Urinary bladder (tissue), 4 donors: Measurements from ENCODE around the gene PIK3R4. TPM values are rescaled to one million over a fixed set of nuclear protein-coding genes. Genes with fewer than 3 reads are reported as not detected.

Source experiments
- DNase-seq: peaks from one replicate; pipeline ENCODE4 v3.0.0-alpha.2; 2015; ENCODE audit errors: extremely low spot score
- H3K27ac ChIP-seq: one replicate; pipeline ENCODE4 v1.5.1; 2013; ENCODE audit warnings: low read depth, mild to moderate bottlenecking, moderate library complexity
- H3K36me3 ChIP-seq: one replicate; pipeline ENCODE4 v1.6.1; 2013; ENCODE audit warnings: mild to moderate bottlenecking, moderate library complexity; ENCODE audit not compliant: insufficient read depth
- H3K4me1 ChIP-seq: one replicate; pipeline ENCODE4 v1.6.1; 2013; ENCODE audit warnings: mild to moderate bottlenecking, moderate library complexity; ENCODE audit not compliant: insufficient read depth
- H3K4me3 ChIP-seq: one replicate; pipeline ENCODE4 v1.5.1; 2013; ENCODE audit warnings: low read depth, low read length
- WGBS: extraction: QIAGEN DNeasy Blood & Tissue Kit; methylation state at CpG from one replicate; pipeline ENCODE4 v1.1.7; 2013; 5-methylcytosine and 5-hydroxymethylcytosine counted together
- polyA plus RNA-seq: library from polyadenylated mRNA; stranded (reverse); fragments of 200-250 nt; gene quantifications from one replicate; pipeline ENCODE4 v1.2.3, GENCODE V29; 2013
- total RNA-seq: library from RNA; depleted of rRNA; stranded (reverse); fragments of >200 nt; gene quantifications from one replicate; pipeline ENCODE4 v1.2.3, GENCODE V29; 2014
- donor health status: healthy with polysubstance abuse.
- donor health status: healthy.

Gene PIK3R4
- total and polyA plus RNA-seq, 2 donors = 26.7 to 36.1 TPM

- Histone ChIP-seq H3K4me3 (no peak overlapping the region), H3K36me3 (peaks cover 1% of the 10 kb centered on the region), H3K4me1 (no peaks in the 10 kb centered on the region), H3K27ac (no peak overlapping the region)
- 95% methylated on average over 6 of the region's 6 CpGs for WGBS
- no peak for DNase-seq
Measured at GRCh38 chr3:130731817-130732216, 14.8 kb downstream of the PIK3R4 start.

DNA sequence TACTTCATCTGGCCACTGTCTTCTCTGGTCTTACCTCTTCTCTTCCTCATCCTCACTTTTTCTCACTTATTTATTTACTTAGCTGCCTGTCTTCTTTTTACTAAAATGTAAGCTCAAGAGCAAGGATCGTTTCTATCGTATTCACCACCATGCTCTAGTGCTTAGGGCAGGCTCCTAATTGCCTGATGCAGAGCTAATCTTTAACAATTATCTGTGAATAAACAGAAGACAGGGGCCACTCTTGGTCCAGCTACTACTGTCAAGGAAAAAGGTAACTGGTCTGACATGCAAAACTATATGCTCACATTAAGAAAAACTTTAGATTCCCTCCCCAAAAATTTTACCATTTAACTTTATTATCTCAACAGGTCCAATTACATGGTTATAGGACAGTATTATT, 17.5 kb downstream of the PIK3R4 start:
- Histone ChIP-seq H3K27ac (peak overlapping the region; percentile 67), H3K36me3 (no peaks in the 10 kb centered on the region), H3K4me3 (no peak overlapping the region), H3K4me1 (no peaks in the 10 kb centered on the region)
- WGBS = 34% methylated on average over 2 of the region's 2 CpGs
- no peak for DNase-seq

- WGBS = 45% methylated on average over 2 of the region's 2 CpGs
- Histone ChIP-seq H3K4me3 (no peak overlapping the region), H3K4me1 (no peaks in the 10 kb centered on the region), H3K27ac (no peak overlapping the region), H3K36me3 (no peaks in the 10 kb centered on the region)
- no peak for DNase-seq
Measured at GRCh38 chr3:130728037-130728436, 18.6 kb downstream of the PIK3R4 start.

GRCh38 chr3:130725746-130726145, 20.9 kb downstream of the PIK3R4 start:
- WGBS = 86% methylated on average over 2 of the region's 2 CpGs
- H3K4me1 ChIP-seq = no peaks in the 10 kb centered on the region
- H3K4me3 ChIP-seq = no peak overlapping the region
- H3K27ac ChIP-seq = no peak overlapping the region
- no peaks in the 10 kb centered on the region for H3K36me3 ChIP-seq
- DNase-seq = no peak

- Histone ChIP-seq H3K4me1 (no peaks in the 10 kb centered on the region), H3K4me3 (no peak overlapping the region), H3K36me3 (peaks cover 1% of the 10 kb centered on the region), H3K27ac (no peak overlapping the region)
- DNase-seq = no peak
- 97% methylated on average over 1 of the region's 1 CpG for WGBS
Measured at GRCh38 chr3:130715616-130716015, 31.0 kb downstream of the PIK3R4 start.

- H3K4me3 ChIP-seq = no peak overlapping the region
- H3K36me3 ChIP-seq = no peaks in the 10 kb centered on the region
- H3K4me1 ChIP-seq = no peaks in the 10 kb centered on the region
- WGBS = 85% methylated on average over 3 of the region's 3 CpGs
- no peak overlapping the region for H3K27ac ChIP-seq
- no peak for DNase-seq
Measured at GRCh38 chr3:130712718-130713423, 33.8 kb downstream of the PIK3R4 start.

DNA sequence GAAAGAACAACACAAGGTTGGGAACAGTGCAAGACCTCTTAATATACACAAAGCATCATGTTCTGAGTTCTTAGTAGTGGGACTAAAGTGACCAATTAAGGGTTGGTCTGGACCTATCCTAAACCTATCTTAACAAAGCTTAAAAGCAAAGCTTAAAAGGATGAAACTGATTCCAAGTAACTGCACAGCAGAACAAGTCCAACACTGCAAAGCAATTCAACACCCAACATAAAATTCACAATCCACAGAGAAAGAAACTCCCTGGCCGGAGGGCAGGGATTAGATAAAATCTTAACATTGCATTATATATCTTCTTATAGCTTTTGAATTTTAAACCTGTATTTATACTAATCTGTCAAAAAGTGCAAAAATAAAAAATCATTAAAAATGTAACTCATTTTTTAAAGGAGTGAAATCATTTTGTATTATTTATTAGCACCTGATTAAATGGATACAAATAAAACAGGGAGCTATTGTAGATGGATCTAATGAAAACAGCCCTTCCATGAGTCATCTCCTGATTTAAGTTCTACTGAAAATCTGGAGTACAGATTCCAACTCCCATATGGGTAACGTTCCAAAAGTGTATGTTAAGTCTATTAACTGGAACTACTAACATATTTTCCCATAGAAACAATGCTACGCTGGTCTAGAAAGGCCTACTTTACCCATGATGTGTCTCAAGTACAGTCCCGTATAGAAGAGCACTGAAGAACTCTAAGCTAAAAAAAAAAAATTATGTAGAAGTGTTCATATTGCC, 34.9 kb downstream of the PIK3R4 start:
- Histone ChIP-seq H3K27ac (no peak overlapping the region), H3K4me3 (no peak overlapping the region), H3K36me3 (no peaks in the 10 kb centered on the region), H3K4me1 (no peaks in the 10 kb centered on the region)
- WGBS = 88% methylated on average over 4 of the region's 4 CpGs
- DNase-seq = no peak

DNA sequence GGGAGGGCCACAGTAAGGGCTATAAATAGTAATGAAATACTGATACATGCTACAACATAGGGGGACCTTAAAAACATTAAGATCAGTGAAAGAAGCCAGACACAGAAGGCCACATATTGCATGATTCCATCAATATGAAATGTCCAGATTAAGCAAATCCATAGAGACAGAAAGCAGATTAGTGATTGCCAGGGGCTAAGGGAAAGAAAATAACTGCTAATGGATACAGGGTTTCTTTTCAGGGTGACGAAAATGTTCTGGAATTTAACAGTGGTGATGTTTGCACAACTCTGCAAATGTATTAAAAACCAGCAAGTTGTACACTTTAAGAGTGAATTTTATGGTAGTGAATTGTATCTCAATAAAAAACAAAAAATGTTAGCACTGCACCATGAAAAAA, 37.0 kb downstream of the PIK3R4 start:
- WGBS = 93% methylated on average over 1 of the region's 1 CpG
- Histone ChIP-seq H3K4me3 (no peak overlapping the region), H3K4me1 (no peaks in the 10 kb centered on the region), H3K36me3 (no peaks in the 10 kb centered on the region), H3K27ac (no peak overlapping the region)
- no peak for DNase-seq

GRCh38 chr3:130707902-130708601, 38.6 kb downstream of the PIK3R4 start:
- Histone ChIP-seq H3K4me1 (no peaks in the 10 kb centered on the region), H3K36me3 (peaks cover 1% of the 10 kb centered on the region), H3K27ac (no peak overlapping the region), H3K4me3 (no peak overlapping the region)
- DNase-seq = no peak
- WGBS = 76% methylated on average over 3 of the region's 3 CpGs

DNA sequence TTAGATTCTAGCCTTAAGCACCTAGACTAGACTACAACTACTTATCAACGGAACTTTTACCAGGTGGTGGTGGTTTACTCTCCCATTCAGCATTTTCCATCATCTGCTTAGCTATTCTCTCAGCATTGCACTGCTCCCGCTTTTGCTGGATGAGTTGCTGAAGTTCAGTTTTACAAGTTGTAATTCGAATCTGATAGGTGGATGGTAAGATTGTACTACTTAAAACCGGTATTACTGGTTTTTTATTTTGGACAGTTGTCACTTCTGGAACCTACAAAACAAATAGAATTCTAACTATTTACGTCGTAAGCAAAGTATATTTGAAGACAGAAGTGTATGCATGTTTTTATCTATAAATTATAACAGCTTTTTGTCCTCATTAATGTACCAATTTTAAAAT, 41.1 kb downstream of the PIK3R4 start:
- H3K27ac ChIP-seq = no peak overlapping the region
- DNase-seq = no peak
- H3K36me3 ChIP-seq = peaks cover 4% of the 10 kb centered on the region
- H3K4me1 ChIP-seq = no peaks in the 10 kb centered on the region
- WGBS = 77% methylated on average over 6 of the region's 6 CpGs
- no peak overlapping the region for H3K4me3 ChIP-seq

DNA sequence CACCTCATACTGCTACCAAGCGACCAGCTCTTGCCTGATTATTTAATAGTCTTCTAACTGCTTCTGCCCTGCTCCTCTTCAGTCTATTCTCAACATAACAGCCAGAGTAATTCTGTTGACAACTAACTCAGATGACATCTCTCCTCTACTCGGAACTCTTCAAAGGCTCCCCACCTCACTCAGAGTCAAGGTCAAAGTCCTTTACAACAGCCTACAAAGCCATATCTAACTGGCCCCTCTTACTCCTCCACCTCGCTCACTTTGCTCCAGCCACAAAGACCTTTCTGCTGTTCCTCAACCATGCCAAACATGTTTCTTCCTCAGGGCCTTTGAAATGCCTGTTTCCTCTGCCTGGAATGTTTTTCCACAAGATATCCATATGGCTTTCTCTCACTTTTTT, 43.6 kb downstream of the PIK3R4 start:
- WGBS = 91% methylated on average over 3 of the region's 3 CpGs
- no peak for DNase-seq
- Histone ChIP-seq H3K27ac (no peak overlapping the region), H3K4me1 (no peaks in the 10 kb centered on the region), H3K36me3 (peaks cover 10% of the 10 kb centered on the region), H3K4me3 (no peak overlapping the region)

DNA sequence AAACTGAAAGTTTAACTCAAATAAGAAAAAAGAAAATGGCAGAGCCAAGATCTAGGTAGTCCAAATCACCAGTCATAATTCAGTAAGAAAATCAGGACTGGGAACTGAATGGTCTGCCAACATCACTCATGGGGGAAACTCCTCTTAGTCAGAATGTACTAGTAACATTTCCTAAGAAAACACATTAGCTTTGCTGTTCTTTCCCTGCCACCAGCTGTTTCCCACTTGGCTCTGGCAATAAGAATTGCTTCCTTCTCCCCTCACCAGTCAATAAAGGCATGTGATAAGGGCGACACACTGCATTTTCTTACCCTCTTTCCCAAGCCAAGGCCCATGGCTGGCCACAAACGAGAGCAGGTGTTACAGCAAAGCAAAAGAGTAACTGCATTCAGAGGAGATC, 46.1 kb downstream of the PIK3R4 start:
- Histone ChIP-seq H3K27ac (no peak overlapping the region), H3K4me3 (no peak overlapping the region), H3K36me3 (peaks cover 10% of the 10 kb centered on the region), H3K4me1 (no peaks in the 10 kb centered on the region)
- WGBS = 82% methylated on average over 2 of the region's 2 CpGs
- DNase-seq = no peak

DNA sequence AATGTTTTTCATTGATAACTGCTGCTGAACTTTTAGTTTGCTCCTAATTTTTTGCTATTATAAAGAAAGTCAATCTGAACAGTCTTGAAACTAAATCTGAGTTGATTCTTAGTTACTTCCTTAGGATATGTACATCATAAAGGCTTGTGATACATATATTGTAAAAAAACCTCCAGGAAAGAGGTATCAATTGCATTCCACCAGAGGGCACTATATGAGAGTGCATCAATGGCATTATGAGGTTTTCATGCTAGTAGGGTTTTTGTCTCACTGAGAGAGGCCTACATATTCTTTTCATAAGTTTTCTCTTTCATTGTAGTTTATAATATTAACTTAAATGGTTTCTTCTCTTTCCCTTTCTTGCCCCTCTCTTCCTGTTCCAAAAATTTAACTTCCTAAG, 46.9 kb downstream of the PIK3R4 start:
- DNase-seq = no peak
- no peak overlapping the region for H3K27ac ChIP-seq
- peaks cover 10% of the 10 kb centered on the region for H3K36me3 ChIP-seq
- no peaks in the 10 kb centered on the region for H3K4me1 ChIP-seq
- H3K4me3 ChIP-seq = no peak overlapping the region

DNA sequence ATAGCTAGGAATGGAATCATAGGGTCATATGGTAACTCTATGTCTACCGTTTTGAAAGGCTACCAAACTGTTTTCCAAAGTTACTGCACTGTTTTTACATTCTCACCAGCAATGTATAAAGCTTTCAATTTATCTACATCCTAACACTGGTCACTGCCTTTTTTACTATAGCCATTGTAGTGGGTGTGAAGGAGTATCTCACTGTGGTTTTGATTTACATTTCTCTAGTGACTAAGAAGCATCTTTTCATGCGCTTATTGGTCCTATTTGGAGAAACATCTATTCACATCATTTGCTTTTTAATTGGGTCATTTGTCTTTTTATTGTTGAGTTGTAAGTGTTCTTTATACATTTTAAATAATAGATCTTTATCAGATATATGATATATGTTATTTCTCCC, 53.3 kb downstream of the PIK3R4 start:
- Histone ChIP-seq H3K4me1 (no peaks in the 10 kb centered on the region), H3K27ac (no peak overlapping the region), H3K36me3 (peaks cover 2% of the 10 kb centered on the region), H3K4me3 (no peak overlapping the region)
- no peak for DNase-seq
- WGBS = 96% methylated on average over 2 of the region's 2 CpGs
